HG03039 (cell line): ENCODE measurements around the gene DGCR8.

Experiments used
- ATAC-seq: cut with Tn5 transposase; IDR thresholded peaks from one replicate; pipeline ENCODE4 v1.9.1; 2021; ENCODE audit warnings: mild to moderate bottlenecking, moderate library complexity; ENCODE audit not compliant: unreplicated experiment

DGCR8 gene

DNA sequence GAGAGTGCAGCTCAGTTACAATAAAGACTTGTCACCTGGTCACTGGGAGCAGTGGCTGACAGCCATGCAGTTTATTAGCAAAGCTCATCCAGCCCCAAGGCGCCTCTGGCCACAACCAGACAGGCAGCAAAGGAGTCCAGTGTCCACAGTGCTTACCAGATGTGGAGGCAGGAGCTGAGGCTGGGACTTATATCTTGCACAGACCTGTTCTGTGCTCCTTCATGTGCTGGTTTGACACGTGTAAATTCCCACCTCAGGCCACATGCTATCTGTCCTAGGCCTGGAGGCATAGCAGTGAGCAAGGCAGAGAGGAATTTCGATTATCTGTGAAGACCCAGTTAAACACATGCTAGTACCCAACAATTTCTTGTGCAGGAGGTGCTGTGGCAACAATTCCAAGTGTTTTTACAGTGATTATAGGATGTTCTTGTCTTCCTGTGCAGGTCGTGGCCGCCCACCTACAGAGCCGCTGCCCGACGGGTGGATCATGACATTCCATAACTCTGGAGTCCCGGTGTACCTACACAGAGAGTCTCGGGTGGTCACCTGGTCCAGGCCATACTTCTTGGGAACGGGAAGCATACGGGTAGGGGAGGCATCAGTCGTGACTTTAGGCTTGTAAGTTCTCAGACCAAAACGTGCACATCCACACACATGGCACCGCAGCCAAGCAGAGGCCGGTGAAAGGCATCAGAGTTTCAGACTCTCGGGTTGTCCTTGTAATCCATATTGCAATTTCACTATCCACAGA, 9.4 kb downstream of the DGCR8 start:
- ATAC-seq = no peak

DNA sequence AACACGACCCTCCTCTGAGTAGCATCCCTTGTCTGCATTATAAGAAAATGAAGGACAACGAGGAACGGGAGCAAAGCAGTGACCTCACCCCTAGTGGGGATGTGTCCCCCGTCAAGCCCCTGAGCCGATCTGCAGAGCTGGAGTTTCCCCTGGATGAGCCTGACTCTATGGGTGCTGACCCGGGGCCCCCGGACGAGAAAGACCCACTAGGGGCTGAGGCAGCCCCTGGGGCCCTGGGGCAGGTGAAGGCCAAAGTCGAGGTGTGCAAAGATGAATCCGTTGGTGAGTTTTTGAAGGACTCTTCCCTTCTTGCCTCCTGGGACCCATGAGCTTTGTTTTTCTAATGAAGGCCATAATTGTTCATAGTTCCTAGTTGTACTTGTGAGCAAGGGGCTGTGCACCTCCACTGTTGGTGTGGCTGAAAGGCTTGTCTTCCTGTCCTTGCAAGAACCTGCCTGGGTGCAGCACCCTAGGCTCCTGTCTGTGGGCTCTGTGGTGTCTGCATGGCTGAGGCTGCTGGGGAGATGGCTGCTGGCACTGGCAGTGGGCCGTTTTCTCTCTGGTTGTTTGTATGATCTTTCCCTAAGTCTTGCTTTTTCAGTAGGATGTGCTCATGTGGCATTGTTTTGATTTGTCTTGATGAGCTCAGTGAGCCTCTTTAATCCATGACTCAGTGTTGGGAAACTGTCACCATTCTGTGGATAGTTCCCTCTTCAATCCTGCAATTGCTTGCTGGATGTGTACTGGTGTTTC, 10.1 kb downstream of the DGCR8 start:
- ATAC-seq = no peak

DNA sequence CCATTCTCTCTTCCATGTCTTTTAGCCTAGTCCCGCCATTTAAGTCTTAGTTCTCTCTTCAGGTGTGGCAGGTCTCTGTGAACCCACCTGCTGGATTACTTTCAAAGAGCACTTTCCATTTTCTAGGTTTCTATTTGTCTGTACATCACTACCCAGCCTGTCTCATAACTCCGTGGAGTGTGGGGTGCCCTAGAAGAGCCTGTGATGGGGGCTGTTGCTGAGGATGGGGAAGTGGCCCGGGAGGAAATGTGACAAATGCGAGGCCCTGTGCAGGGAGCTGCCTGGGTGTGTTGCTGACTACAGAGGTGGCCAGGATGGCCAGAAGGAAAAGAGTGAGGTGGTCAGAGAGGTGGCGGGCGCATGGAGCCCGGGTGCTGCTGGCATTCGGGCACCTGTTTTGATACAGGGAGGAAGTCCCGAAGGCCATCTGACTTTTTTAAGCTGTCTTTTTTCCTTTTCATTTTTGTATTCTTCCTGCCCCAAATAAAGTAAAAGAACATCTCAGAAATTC, 10.7 kb downstream of the DGCR8 start:
- no peak for ATAC-seq

GRCh38 chr22:20091690-20092476, 11.8 kb downstream of the DGCR8 start:
- ATAC-seq = no peak

- no peak for ATAC-seq
Measured at GRCh38 chr22:20092477-20092854, 12.4 kb downstream of the DGCR8 start.

DNA sequence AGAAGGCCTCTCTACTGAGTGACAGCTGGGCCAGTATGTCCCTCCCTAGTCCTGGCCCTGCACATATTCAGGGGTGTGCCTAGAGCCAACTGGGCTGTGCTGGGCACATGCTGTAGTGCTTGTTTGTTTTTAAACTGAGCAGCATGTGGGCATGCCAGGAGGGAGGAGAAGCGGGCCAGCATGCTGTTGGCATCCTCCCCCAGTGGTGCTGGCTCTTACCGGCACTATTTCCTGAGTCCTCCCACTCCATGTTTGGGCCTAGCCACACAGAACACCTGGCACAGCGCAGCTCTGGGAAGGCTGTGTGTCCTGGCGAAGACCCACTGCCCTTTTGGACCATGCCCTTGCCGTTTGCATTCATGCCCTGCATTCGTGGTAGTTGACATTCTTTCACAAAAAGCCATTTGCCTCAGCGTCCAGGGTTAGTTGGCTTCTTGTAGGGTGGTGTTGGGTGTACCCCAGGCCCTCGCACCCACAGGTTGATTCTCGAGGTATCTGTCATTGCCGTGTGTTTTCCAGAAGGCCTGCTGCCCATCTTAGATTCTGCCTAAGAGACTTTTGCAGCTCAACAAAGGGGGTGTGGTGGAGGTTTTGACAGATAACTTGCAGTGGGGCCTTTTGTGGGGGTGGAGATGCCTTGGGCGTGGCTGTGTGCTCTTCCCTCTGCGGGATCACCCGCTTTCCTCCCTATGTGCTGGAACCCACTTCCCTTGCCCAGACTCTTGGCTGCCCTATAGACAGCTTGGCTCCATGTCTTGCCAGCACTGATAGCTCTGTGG, 13.6 kb downstream of the DGCR8 start:
- ATAC-seq = no peak

DNA sequence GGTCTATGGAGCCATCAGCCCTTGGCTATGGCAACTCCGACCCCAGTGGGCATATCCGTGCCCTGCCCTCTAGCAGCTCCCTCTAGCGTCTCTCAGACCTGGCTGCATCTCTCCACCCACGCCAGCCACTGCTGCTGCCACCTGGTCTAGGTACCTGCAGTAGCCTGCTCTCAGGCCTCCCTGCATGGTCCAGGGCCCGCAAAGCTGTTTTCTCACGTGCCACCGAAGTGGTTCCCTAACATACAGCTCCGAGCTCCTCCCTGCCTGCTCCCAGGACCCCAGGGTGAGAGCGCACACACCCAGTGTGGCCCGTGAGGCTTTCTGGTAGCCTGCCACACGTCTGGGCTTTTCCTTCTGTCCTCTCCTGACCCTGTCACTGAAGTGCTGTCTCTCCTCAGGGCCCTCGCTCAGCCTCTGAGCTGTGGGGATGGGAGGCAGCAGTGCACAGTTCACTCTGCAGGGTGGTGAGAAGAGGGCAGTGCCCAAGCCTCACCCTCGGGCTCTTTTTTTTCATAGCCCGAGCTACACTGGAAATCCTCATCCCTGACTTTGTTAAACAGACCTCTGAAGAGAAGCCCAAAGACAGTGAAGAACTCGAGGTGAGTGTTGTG, 14.3 kb downstream of the DGCR8 start:
- ATAC-seq = no peak

GRCh38 chr22:20095521-20095920, 15.5 kb downstream of the DGCR8 start:
- ATAC-seq = no peak

- ATAC-seq = no peak
Measured at GRCh38 chr22:20096574-20097420, 16.8 kb downstream of the DGCR8 start.

- ATAC-seq = no peak
Measured at GRCh38 chr22:20099099-20099711, 19.2 kb downstream of the DGCR8 start.

DNA sequence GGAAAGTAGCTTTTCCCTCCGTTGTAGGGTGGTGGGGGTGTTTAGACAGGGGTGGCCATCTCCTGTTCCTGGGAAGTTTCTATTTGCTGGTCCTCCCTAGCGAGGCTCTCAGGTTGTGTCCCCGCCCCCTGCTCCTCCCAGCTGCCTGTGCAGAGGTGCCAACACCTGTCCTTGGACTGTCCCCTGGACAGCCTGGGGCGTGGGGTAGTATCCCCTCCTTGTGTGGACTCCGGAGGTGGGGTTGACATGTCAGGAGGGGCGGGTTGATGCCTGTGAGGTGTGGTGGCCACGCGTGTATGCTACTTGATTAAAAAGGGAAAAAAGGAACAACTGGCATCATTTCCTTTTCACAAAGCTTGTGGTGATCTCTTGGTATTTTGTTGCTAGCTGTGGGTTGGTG, 21.6 kb downstream of the DGCR8 start:
- no peak for ATAC-seq

DNA sequence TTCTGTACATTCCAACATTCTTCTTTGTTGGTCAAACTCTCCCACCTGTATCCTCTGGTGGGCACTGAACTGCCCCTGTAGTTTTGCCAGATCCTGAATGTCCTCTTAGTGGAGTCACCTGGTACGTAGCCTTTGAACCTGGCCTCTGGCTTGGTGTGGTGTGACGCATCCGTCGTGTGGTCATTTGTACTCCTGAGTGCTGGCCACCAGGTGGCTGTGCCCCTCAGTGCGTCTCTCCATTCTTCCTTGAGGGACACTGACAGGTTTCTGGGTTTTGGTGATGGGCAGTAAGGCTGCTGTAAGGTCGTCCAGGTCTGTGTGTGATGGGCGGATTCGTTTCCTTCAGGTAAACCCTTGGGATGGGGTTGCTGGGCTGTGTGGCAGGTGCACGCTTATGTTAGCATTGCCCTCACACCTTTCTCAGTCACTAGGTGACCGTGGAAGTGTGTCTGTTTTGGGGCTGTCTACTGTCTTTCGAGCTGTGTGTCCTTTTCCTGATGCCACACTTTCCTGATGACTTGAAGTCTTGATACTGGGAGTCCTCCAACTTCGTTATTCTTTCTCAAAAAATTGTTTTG, 22.3 kb downstream of the DGCR8 start:
- no peak for ATAC-seq

GRCh38 chr22:20105456-20106204, 25.6 kb downstream of the DGCR8 start:
- ATAC-seq = no peak

DNA sequence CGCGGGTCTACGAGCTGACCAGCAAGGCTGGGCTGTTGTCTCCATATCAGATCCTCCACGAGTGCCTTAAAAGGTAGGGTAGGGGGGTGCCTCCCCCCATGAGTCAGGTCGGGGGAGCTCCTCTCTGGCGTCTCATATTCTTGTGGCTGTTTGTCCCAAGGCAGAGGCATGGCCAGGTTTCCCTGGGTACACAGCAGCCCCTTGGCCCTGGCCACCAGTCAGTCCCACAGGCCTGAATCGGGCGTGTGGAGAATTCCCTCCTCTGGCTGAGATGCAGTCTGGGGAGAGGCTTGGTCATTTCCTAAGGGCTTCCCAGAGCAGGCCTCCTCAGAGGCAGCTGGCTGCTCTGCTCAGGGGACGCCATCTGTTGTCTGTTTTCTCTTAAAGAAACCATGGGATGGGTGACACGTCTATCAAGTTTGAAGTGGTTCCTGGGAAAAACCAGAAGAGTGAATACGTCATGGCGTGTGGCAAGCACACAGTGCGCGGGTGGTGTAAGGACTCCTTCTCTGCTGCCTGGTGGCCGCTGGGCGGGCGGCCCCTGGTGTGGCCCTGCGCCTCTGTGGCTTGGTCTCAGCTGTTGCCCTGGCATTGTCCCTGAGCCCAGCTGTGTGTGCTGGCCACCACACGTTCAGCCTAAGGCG, 26.3 kb downstream of the DGCR8 start:
- no peak for ATAC-seq

DNA sequence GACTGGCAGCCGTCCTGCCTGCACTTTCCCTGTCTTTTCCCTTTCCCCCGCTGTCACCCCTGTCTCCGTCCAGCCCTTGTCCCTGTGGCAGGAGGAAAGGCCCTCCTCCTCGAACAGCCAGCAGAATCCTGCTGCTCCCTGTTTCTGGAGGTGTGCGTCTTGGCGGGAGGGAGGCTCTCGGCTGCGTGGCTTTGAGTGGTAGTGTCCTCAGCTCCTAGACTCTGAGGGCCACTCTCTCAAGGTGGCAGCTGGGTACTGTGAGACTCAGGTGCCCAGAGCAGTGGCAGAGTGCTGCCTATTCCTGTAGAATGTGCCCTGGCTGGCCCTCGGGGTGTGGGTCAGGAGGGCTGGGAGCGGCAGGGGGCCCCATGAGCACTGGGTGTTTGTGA, 26.8 kb downstream of the DGCR8 start:
- no peak for ATAC-seq

DNA sequence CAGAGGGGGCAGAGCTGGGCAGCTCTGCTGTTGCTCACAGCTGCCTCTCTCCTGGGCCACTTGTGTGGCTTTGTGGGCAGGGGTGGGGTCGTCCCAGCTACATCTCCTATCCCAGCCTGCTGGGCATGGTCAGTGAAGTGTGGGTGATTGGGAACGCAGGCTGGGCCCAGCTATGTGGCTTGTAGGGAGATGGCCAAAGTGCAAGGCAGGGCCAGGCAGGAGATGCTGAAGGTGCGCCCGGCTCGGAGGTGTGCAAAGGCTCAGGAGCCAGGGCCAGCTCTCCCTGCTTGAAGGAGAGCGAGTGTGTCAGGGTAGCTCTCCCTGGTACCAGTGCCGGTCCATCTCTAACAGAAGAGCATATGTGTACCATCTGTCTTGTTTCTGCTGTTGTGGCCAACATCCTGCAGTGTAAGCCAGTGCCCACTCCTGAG, 27.4 kb downstream of the DGCR8 start:
- no peak for ATAC-seq

- no peak for ATAC-seq
Measured at GRCh38 chr22:20107951-20108756, 28.1 kb downstream of the DGCR8 start.
